Activated T-cell treated with anti-CD3 and anti-CD28 coated beads for 4 hours (primary cell): Measurements from ENCODE around the gene ABCC3.

Experiments
- DNase-seq: peaks from one replicate; pipeline ENCODE4 v3.0.0-alpha.2; 2020

ABCC3 gene

GRCh38 chr17:50649042-50649908 lies 14.6 kb downstream of the ABCC3 start:
- no peak for DNase-seq

DNA sequence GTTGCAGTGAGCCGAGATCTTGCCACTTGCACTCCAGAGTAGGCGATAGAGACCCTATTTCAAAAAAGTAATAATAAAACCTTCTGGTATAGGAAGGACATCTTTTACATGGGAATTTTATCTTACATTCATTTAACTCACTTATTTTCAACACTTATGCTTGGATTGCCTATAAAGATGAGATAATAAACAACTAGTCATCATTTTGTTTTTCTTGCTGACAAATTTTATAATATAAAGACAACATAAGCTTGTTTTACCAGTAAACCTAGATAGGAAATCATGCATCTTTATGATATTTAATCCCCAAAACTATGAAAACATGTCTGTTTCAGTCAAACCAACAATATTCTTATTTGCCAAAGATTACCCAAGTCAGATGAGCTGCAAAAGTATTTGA lies 17.0 kb downstream of the ABCC3 start:
- no peak for DNase-seq

DNA sequence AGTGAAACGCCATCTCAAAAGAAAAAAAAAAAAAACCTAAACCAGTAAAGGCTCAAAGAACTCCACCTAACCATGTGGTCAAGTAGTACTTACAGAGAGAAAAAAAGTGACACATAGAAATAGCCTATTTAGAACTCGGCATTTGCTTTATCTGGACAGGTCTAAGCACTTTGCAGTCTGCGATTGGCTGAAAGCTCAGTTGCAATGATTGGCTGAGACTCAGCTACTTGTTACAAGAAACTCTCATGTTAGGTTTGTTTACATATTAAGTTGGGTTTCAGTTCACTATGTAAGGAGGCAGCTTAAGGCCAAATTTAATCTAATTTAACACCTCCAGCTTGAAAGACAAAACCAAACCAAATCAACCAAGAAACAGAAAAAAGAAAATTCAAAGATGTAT lies 19.1 kb downstream of the ABCC3 start:
- DNase-seq, result no peak

GRCh38 chr17:50656509-50656908 lies 21.8 kb downstream of the ABCC3 start:
- DNase-seq, result no peak

DNA sequence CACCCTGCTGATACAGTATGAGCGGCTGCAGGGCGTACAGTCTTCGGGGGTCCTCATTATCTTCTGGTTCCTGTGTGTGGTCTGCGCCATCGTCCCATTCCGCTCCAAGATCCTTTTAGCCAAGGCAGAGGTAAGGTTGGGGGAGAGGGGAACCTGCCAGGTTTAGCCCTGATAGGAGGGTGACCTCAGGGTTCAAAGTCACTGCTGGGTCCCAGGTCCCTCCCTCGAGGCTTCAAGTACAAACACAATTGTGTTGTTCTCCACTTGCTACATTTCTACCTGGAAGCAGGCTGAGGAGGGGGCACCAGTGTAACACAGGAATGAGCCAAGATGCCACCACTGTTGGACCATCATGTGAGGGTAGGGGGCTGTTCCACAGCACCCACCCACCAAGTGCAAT lies 22.4 kb downstream of the ABCC3 start:
- DNase-seq, result no peak

GRCh38 chr17:50657627-50658026 lies 22.9 kb downstream of the ABCC3 start:
- no peak for DNase-seq

- DNase-seq, result no peak
Measured at GRCh38 chr17:50658616-50659015, 23.9 kb downstream of the ABCC3 start.

DNA sequence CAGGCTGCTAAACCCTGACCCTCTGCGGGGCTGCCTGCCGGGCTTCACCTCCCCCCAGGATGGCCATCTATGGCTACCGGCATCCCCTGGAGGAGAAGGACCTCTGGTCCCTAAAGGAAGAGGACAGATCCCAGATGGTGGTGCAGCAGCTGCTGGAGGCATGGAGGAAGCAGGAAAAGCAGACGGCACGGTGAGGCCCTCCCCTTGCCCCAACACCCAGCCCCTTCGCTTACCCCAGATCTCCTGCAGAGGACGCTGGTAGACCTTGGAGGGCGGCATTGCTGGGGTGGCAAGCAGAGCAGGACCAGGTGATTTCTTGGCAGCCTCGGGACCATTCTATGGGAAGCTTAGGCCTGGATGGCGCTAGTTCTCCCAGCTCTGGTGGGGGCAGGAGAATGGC lies 24.5 kb downstream of the ABCC3 start:
- DNase-seq, result no peak

- DNase-seq, result no peak
Measured at GRCh38 chr17:50660042-50660886, 25.6 kb downstream of the ABCC3 start.

DNA sequence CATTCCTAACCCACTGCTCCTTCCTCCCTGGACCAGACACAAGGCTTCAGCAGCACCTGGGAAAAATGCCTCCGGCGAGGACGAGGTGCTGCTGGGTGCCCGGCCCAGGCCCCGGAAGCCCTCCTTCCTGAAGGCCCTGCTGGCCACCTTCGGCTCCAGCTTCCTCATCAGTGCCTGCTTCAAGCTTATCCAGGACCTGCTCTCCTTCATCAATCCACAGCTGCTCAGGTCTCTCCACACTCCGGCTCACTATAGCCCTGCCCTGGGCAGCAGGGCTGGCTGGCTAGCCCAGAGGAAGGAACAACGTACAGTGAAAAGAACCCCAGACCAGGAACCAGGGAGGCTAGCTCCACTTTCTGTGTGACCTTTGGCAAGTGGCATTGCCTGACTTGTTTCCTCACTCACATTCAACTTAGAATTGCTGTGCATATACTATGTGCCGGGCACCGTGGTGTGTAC lies 26.2 kb downstream of the ABCC3 start:
- no peak for DNase-seq

DNA sequence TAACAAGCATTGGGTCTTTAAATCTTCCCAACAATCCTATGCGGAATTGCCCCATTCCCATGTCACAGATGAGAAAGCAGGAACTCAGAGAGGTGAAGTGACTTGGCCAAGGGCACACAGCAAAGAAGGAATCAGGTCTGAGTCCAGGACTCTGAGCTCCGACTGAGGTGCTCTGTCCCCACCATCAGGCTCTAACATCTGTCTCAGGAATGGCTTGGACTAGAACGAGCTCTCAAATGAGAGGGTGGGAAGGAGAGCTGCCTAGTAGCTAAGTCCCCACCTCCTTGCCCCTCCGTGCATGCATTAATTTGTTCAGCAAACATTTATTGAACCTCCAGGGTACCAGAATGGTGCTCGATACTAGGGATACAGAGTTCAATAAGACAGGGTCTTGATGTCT lies 26.7 kb downstream of the ABCC3 start:
- no peak for DNase-seq

DNA sequence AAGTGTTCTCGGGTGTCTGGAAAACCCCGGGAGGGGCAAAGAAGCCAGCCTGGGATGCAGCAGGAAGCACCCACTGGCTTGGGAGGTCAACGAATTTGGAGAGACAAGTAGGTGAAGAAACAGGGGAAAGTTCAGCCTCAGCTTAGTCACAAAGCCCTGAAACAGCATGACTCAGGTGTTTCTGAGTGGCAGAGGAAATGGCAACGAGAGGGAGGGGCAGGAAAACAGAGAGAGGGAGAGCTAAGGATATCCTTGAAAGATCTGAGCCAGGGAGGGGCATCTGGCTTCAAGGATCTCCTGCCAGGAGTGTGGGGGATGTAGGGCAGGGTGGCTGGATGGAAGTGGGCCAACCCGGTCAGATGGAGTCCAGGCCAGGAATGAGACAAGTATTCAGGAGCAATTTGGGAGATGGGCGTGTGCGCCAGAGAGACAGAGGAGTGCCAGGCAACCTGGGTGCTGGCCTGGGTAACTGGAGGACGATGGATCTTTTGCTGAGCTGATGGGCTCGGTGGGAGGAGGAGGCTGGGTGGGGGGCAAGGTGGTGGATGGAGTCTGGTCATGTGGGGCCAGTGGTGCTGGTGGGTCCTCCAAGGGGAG lies 27.2 kb downstream of the ABCC3 start:
- no peak for DNase-seq

- no peak for DNase-seq
Measured at GRCh38 chr17:50662632-50663225, 28.0 kb downstream of the ABCC3 start.

- no peak for DNase-seq
Measured at GRCh38 chr17:50663812-50664374, 29.2 kb downstream of the ABCC3 start.

DNA sequence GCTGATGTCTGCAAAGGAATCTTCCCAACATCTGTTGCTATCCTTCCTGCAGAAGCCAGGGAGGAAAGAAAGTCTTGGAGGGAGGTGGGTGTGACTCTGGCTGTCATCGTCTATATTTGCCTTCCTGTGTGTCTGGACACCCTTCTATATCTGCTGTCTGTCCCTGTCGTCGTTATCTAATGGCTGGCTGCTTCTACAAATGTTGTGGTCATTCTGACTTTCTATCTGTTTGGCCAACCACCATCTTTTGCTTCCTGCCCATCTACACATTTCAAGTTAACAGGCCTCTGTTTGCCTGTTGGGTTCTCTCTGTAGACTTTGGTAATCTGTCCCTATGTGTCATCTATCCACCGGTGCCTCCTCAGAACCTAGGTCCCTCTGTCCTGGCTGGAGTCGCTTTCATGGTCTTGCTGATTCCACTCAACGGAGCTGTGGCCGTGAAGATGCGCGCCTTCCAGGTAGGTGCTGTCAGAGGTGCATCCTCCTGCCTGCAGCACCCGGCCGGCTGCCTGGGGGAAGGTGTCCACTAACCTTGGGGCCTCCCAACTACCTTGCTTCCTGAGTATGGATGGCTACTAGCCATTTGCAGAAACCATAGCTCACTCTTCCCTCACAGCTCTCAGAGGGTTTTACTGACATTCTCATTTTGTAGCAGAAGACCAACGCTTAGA lies 30.2 kb downstream of the ABCC3 start:
- no peak for DNase-seq

- DNase-seq, result no peak
Measured at GRCh38 chr17:50665838-50666237, 31.2 kb downstream of the ABCC3 start.

- no peak for DNase-seq
Measured at GRCh38 chr17:50666316-50666715, 31.6 kb downstream of the ABCC3 start.

GRCh38 chr17:50667259-50668024 lies 32.8 kb downstream of the ABCC3 start:
- no peak for DNase-seq

DNA sequence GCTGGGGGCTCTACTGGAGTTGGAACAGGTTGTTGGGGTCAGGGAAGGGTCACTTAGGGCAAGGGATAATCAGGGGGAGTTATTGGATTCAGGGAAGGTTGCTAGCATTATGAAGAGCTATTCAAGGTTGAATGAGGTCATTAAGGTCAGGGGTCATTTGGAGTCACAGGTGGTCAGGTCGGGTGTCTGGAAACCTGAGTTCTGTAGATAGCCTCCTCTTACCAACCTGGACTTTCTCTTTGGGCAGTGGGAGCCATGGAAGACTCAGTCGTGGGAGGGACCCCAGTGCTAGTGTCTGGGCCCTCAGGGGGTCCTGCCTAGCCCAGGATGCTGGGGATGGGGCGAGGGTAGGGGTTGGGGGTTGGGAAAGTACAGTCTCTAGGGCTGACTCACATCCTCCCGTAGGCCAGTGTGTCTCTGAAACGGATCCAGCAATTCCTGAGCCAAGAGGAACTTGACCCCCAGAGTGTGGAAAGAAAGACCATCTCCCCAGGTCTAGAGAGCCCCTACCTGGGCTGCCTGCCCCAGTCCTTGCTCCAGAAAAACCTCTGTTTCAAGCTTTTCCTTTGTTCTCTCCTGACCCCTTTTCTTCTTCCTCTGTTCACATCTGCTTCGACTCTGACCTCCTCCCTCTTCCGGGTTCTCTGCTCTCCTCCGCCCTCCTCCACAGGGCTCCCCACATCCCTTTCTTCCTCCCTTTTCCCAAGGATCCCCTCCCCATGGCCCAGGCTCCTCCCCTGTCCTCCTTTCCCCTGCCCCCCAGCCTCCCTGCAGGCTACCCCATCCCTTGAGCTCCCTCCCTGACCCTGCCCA lies 33.5 kb downstream of the ABCC3 start:
- DNase-seq, result no peak

DNA sequence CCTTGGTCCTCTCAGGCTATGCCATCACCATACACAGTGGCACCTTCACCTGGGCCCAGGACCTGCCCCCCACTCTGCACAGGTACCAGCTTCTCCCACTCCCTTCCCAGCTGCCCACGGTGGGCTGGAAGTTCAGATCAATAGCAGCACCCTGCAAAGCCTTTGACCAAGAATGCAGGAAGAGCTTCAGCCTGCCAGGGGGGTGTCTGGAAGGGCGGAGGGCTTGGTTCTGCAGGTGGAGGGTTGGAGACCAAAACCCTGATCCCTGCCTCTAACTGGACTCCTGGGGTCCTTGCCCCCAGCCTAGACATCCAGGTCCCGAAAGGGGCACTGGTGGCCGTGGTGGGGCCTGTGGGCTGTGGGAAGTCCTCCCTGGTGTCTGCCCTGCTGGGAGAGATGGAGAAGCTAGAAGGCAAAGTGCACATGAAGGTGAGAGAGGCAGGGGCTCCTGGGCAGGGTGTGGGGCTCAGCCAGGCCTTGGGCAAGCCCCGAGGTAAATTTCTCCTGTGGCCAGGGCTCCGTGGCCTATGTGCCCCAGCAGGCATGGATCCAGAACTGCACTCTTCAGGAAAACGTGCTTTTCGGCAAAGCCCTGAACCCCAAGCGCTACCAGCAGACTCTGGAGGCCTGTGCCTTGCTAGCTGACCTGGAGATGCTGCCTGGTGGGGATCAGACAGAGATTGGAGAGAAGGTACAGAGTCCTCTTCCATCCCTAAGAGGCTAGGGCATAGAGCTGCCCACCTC lies 34.3 kb downstream of the ABCC3 start:
- DNase-seq, result no peak
